Esophagus squamous epithelium (tissue), 4 donors: ENCODE measurements around the gene MANSC4.

Experiments
- CTCF ChIP-seq, 6 experiments: fragments of 450-650 bp in 4 of 6; fragments of 200-600 bp in 2 of 6; sonication (generic) in 2 of 6; IDR thresholded peaks; one replicate each; pipeline ENCODE4 v1.5.1; 2016 to 2019; ENCODE audit warnings: antibody characterized with exemption in 6 of 6, mild to moderate bottlenecking in 4 of 6, moderate library complexity in 4 of 6
- POLR2A ChIP-seq, 4 donors: fragments of 450-650 bp; IDR thresholded peaks; one replicate each; pipeline ENCODE4 v1.6.1; 2017; ENCODE audit warnings: antibody characterized with exemption in 4 of 4, mild to moderate bottlenecking in 4 of 4, moderate library complexity in 3 of 4

DNA sequence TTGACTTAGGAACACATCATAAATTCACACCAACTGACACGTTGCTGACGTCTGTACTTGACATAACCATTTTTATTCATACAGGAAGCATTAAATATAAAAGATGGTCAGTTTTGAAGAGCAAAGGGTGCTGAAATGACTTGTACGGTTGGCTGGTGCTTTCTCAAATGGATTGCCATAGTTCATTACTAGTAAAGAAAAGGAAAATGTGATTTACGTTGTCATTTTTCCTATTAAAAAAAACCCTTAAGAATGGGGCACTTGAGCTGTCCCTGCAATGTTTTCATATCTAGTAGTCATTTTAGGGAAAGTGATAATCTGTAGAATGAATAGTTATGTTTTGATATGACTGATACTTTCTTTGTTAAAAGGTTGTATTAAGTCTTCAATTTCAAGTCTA, 22.5 kb upstream of the MANSC4 start:
- no peak for TF ChIP-seq POLR2A (IDR thresholded peaks at IDR 0.05)
- no peak for TF ChIP-seq CTCF (IDR thresholded peaks at IDR 0.05)
